Measurements from ENCODE around the gene PLTP.

The PLTP gene

GRCh38 chr20:45909336-45909808 lies 2.6 kb downstream of the PLTP start:
- Histone ChIP-seq H4K8ac (ENCODE audit: low read depth, low read length) (no peak overlapping the region), H3K23ac (ENCODE audit: low read depth, low read length, poor library complexity) (no peak overlapping the region), H3K14ac (ENCODE audit: low read length) (no peak overlapping the region), H2BK120ac (ENCODE audit: low read depth, low read length) (no peak overlapping the region), H2AK5ac (ENCODE audit: low read depth, low read length) (no peak overlapping the region), H2BK5ac (ENCODE audit: low read length) (no peak overlapping the region), H3K36me3 (replicated peaks in 1 of 2; ENCODE audit: control insufficient read depth in 2 of 2, insufficient read depth in 2 of 2, low read length in 2 of 2) (peaks cover 30 to 57% of the 10 kb centered on the region in 2 donors), H3K9ac (ENCODE audit: low read depth, low read length, poor library complexity) (no peak overlapping the region), H3K27ac (replicated peaks; ENCODE audit: low read length) (no peak overlapping the region), H3K9me3 (replicated peaks in 1 of 2; ENCODE audit: control insufficient read depth in 2 of 2, insufficient read depth in 1 of 2, low read depth in 1 of 2, low read length in 2 of 2) (no peaks in the 10 kb centered on the region), H3K4me1 (ENCODE audit: control insufficient read depth in 2 of 2, insufficient read depth in 1 of 2, low read depth in 1 of 2, low read length in 2 of 2) (peaks cover 6 to 12% of the 10 kb centered on the region in 2 donors), H4K91ac (ENCODE audit: low read depth, low read length, poor library complexity) (no peak overlapping the region), H2BK15ac (ENCODE audit: low read length) (no peak overlapping the region), H3K18ac (ENCODE audit: low read length) (no peak overlapping the region), H2BK12ac (ENCODE audit: low read length) (no peak overlapping the region), H3K27me3 (ENCODE audit: control insufficient read depth in 3 of 3, insufficient read depth in 3 of 3, low read depth in 1 of 3, low read length in 3 of 3) (no peaks in the 10 kb centered on the region), H3K4ac (ENCODE audit: low read length) (no peak overlapping the region), H3K4me2 (ENCODE audit: insufficient read depth, low read length, poor library complexity, severe bottlenecking) (no peak overlapping the region), H2AFZ (ENCODE audit: low read length) (no peak overlapping the region), H3K79me1 (ENCODE audit: low read depth, low read length) (no peaks in the 10 kb centered on the region), H3K4me3 (ENCODE audit: low read length in 2 of 2) (no peak overlapping the region)
- WGBS, 2 donors (ENCODE audit: extremely low coverage in 2 of 2, insufficient read length in 2 of 2, insufficient replicate concordance in 1 of 2), result no CpG with 5 or more reads among the region's 12 CpGs
- DNase-seq (ENCODE audit: low spot score), result no peak

- Histone ChIP-seq H3K4ac (ENCODE audit: low read length) (no peak overlapping the region), H3K9ac (ENCODE audit: low read depth, low read length, poor library complexity) (no peak overlapping the region), H4K8ac (ENCODE audit: low read depth, low read length) (no peak overlapping the region), H2BK12ac (ENCODE audit: low read length) (no peak overlapping the region), H3K27ac (replicated peaks; ENCODE audit: low read length) (no peak overlapping the region), H3K4me2 (ENCODE audit: insufficient read depth, low read length, poor library complexity, severe bottlenecking) (no peak overlapping the region), H3K23ac (ENCODE audit: low read depth, low read length, poor library complexity) (no peak overlapping the region), H3K14ac (ENCODE audit: low read length) (no peak overlapping the region), H4K91ac (ENCODE audit: low read depth, low read length, poor library complexity) (no peak overlapping the region), H2BK5ac (ENCODE audit: low read length) (no peak overlapping the region), H3K18ac (ENCODE audit: low read length) (no peak overlapping the region), H2AFZ (ENCODE audit: low read length) (no peak overlapping the region), H2BK15ac (ENCODE audit: low read length) (no peak overlapping the region), H3K9me3 (replicated peaks in 1 of 2; ENCODE audit: control insufficient read depth in 2 of 2, insufficient read depth in 1 of 2, low read depth in 1 of 2, low read length in 2 of 2) (no peaks in the 10 kb centered on the region), H3K36me3 (replicated peaks in 1 of 2; ENCODE audit: control insufficient read depth in 2 of 2, insufficient read depth in 2 of 2, low read length in 2 of 2) (peaks cover 30 to 70% of the 10 kb centered on the region in 2 donors), H3K27me3 (ENCODE audit: control insufficient read depth in 3 of 3, insufficient read depth in 3 of 3, low read depth in 1 of 3, low read length in 3 of 3) (no peaks in the 10 kb centered on the region), H3K4me3 (ENCODE audit: low read length in 2 of 2) (no peak overlapping the region), H3K79me1 (ENCODE audit: low read depth, low read length) (no peaks in the 10 kb centered on the region), H2BK120ac (ENCODE audit: low read depth, low read length) (no peak overlapping the region), H2AK5ac (ENCODE audit: low read depth, low read length) (no peak overlapping the region), H3K4me1 (ENCODE audit: control insufficient read depth in 2 of 2, insufficient read depth in 1 of 2, low read depth in 1 of 2, low read length in 2 of 2) (peaks cover 6 to 12% of the 10 kb centered on the region in 2 donors)
- no peak for DNase-seq (ENCODE audit: low spot score)
- no CpG with 5 or more reads among the region's 2 CpGs for whole genome bisulfite sequencing, 2 donors (ENCODE audit: extremely low coverage in 2 of 2, insufficient read length in 2 of 2, insufficient replicate concordance in 1 of 2)
Measured at GRCh38 chr20:45908084-45908483, 3.9 kb downstream of the PLTP start.

- no peaks in the 10 kb centered on the region for H3K27me3 ChIP-seq (ENCODE audit: control insufficient read depth in 3 of 3, insufficient read depth in 3 of 3, low read depth in 1 of 3, low read length in 3 of 3)
- H4K8ac ChIP-seq (ENCODE audit: low read depth, low read length), result no peak overlapping the region
- H3K4me3 ChIP-seq (ENCODE audit: low read length in 2 of 2), result no peak overlapping the region
- H3K79me1 ChIP-seq (ENCODE audit: low read depth, low read length), result no peaks in the 10 kb centered on the region
- no peak overlapping the region for H2AK5ac ChIP-seq (ENCODE audit: low read depth, low read length)
- H2BK12ac ChIP-seq (ENCODE audit: low read length), result no peak overlapping the region
- H3K18ac ChIP-seq (ENCODE audit: low read length), result no peak overlapping the region
- no peak overlapping the region for H3K9ac ChIP-seq (ENCODE audit: low read depth, low read length, poor library complexity)
- H3K4ac ChIP-seq (ENCODE audit: low read length), result no peak overlapping the region
- no peak overlapping the region for H2BK15ac ChIP-seq (ENCODE audit: low read length)
- H3K36me3 ChIP-seq (replicated peaks in 1 of 2; ENCODE audit: control insufficient read depth in 2 of 2, insufficient read depth in 2 of 2, low read length in 2 of 2), result peaks cover 34 to 77% of the 10 kb centered on the region in 2 donors
- H2AFZ ChIP-seq (ENCODE audit: low read length), result no peak overlapping the region
- H3K23ac ChIP-seq (ENCODE audit: low read depth, low read length, poor library complexity), result peak overlapping the region; percentile 86
- H3K14ac ChIP-seq (ENCODE audit: low read length), result no peak overlapping the region
- whole genome bisulfite sequencing, 2 donors (ENCODE audit: extremely low coverage in 2 of 2, insufficient read length in 2 of 2, insufficient replicate concordance in 1 of 2), result no CpG with 5 or more reads among the region's 17 CpGs
- H2BK120ac ChIP-seq (ENCODE audit: low read depth, low read length), result peak overlapping the region; percentile 34
- no peaks in the 10 kb centered on the region for H3K9me3 ChIP-seq (replicated peaks in 1 of 2; ENCODE audit: control insufficient read depth in 2 of 2, insufficient read depth in 1 of 2, low read depth in 1 of 2, low read length in 2 of 2)
- no peak overlapping the region for H3K27ac ChIP-seq (replicated peaks; ENCODE audit: low read length)
- H3K4me1 ChIP-seq (ENCODE audit: control insufficient read depth in 2 of 2, insufficient read depth in 1 of 2, low read depth in 1 of 2, low read length in 2 of 2), result peaks cover 4 to 10% of the 10 kb centered on the region in 2 donors
- H3K4me2 ChIP-seq (ENCODE audit: insufficient read depth, low read length, poor library complexity, severe bottlenecking), result no peak overlapping the region
- no peak overlapping the region for H4K91ac ChIP-seq (ENCODE audit: low read depth, low read length, poor library complexity)
- no peak for DNase-seq (ENCODE audit: low spot score)
- no peak overlapping the region for H2BK5ac ChIP-seq (ENCODE audit: low read length)
Measured at GRCh38 chr20:45907219-45907948, 4.6 kb downstream of the PLTP start.

DNA sequence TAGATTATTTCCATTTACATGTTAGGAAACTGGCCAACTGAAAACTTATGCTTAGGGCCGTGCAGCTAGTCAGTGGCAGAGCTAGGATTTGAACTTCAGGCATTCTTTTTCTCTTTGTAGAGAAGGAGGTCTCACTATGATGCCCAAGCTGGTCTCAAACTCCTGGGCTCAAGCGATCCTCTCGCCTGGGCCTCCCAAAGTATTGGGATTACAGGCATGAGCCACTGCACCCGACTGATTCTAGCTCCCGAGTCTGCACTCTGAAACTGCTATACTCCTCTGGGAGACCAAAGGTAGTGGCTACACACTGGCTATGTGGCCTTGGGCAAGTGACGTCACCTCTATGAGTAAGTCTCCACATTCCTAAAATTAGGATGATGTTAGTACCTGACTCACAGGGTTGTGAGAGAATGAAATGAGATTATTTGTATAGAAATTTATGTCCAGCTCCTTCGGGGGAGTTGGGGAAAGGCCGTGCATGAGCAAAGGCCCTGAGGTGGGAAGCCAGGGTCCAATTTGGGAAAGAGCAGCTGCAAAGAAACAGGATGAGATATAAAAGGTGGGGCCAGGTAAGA lies 6.4 kb downstream of the PLTP start:
- Histone ChIP-seq H4K91ac (ENCODE audit: low read depth, low read length, poor library complexity) (no peak overlapping the region), H3K27me3 (ENCODE audit: control insufficient read depth in 3 of 3, insufficient read depth in 3 of 3, low read depth in 1 of 3, low read length in 3 of 3) (no peaks in the 10 kb centered on the region), H3K9ac (ENCODE audit: low read depth, low read length, poor library complexity) (no peak overlapping the region), H3K27ac (replicated peaks; ENCODE audit: low read length) (no peak overlapping the region), H3K79me1 (ENCODE audit: low read depth, low read length) (peaks cover 2% of the 10 kb centered on the region), H3K18ac (ENCODE audit: low read length) (no peak overlapping the region), H3K14ac (ENCODE audit: low read length) (no peak overlapping the region), H3K4me3 (ENCODE audit: low read length in 2 of 2) (no peak overlapping the region), H2BK12ac (ENCODE audit: low read length) (no peak overlapping the region), H3K4ac (ENCODE audit: low read length) (no peak overlapping the region), H3K9me3 (replicated peaks in 1 of 2; ENCODE audit: control insufficient read depth in 2 of 2, insufficient read depth in 1 of 2, low read depth in 1 of 2, low read length in 2 of 2) (no peaks in the 10 kb centered on the region), H3K4me2 (ENCODE audit: insufficient read depth, low read length, poor library complexity, severe bottlenecking) (no peak overlapping the region), H2AFZ (ENCODE audit: low read length) (no peak overlapping the region), H2BK15ac (ENCODE audit: low read length) (no peak overlapping the region), H4K8ac (ENCODE audit: low read depth, low read length) (no peak overlapping the region), H2AK5ac (ENCODE audit: low read depth, low read length) (no peak overlapping the region), H3K36me3 (replicated peaks in 1 of 2; ENCODE audit: control insufficient read depth in 2 of 2, insufficient read depth in 2 of 2, low read length in 2 of 2) (peaks cover 42 to 94% of the 10 kb centered on the region in 2 donors), H3K23ac (ENCODE audit: low read depth, low read length, poor library complexity) (no peak overlapping the region), H2BK120ac (ENCODE audit: low read depth, low read length) (no peak overlapping the region), H3K4me1 (ENCODE audit: control insufficient read depth in 2 of 2, insufficient read depth in 1 of 2, low read depth in 1 of 2, low read length in 2 of 2) (peaks cover 0 to 7% of the 10 kb centered on the region in 2 donors), H2BK5ac (ENCODE audit: low read length) (no peak overlapping the region)
- WGBS, 2 donors (ENCODE audit: extremely low coverage in 2 of 2, insufficient read length in 2 of 2, insufficient replicate concordance in 1 of 2), result no CpG with 5 or more reads among the region's 8 CpGs
- no peak for DNase-seq (ENCODE audit: low spot score)
